SH-SY5Y (cell line): ENCODE measurements around the gene PNPLA5.

ENCODE experiments used
- GATA2 ChIP-seq: IDR thresholded peaks from 2 replicates; pipeline ENCODE4 v1.6.1; 2011; ENCODE audit warnings: mild to moderate bottlenecking, low read depth, low read length
- GATA3 ChIP-seq: IDR thresholded peaks from 2 replicates; pipeline ENCODE4 v1.6.1; 2011; ENCODE audit warnings: low read depth, mild to moderate bottlenecking, low read length, moderate library complexity

- TF ChIP-seq GATA2 (no peak), GATA3 (no peak)
These were observed 8.7 kb downstream of the PNPLA5 start for GRCh38 chr22:43883012-43883661.
